Measurements from ENCODE around the gene DIP2C. TPM values are rescaled to one million over a fixed set of nuclear protein-coding genes. Genes with fewer than 3 reads are reported as not detected.
A peak's percentile ranks its signal among the peaks of the same experiment; 100 is the strongest.

The DIP2C gene
- total RNA-seq, 2 donors from 2014 or later, result 13.0 to 13.7 TPM

- Histone ChIP-seq H3K36me3 (ENCODE audit: control insufficient read depth, insufficient read depth, low read length) (peaks cover 34% of the 10 kb centered on the region), H3K4me1 (ENCODE audit: control insufficient read depth, insufficient read depth, low read length) (peaks cover 9% of the 10 kb centered on the region), H3K4me3 (ENCODE audit: low read length) (no peak overlapping the region), H3K9ac (ENCODE audit: extremely low read depth, low read length, poor library complexity, severe bottlenecking) (no peak overlapping the region), H3K9me3 (ENCODE audit: control insufficient read depth, low read length) (peaks cover 15% of the 10 kb centered on the region), H3K27me3 (ENCODE audit: control insufficient read depth, insufficient read depth, low read length, poor library complexity, severe bottlenecking) (peaks cover 10% of the 10 kb centered on the region), H3K27ac (ENCODE audit: low read depth, low read length) (no peak overlapping the region)
- no peak for TF ChIP-seq CTCF (conservative IDR thresholded peaks at IDR 0.05)
- Mint-ChIP-seq H3K9me3 (no peaks in the 10 kb centered on the region), H3K27ac (no peak overlapping the region), H3K4me3 (no peak overlapping the region), H3K36me3 (ENCODE audit: low read depth) (peaks cover 38% of the 10 kb centered on the region), H3K4me1 (peaks cover 32% of the 10 kb centered on the region), H3K27me3 (ENCODE audit: insufficient read depth) (peaks cover 11% of the 10 kb centered on the region)
- DNase-seq, result no peak
- 93 to 96% methylated on average over 10 of the region's 10 CpGs for WGBS, 2 experiments (ENCODE audit: insufficient coverage in 1 of 2, insufficient read length in 1 of 2)
Observed at GRCh38 chr10:412109-412508, 277.4 kb downstream of the DIP2C start.

GRCh38 chr10:411603-412002, 277.9 kb downstream of the DIP2C start:
- Mint-ChIP-seq H3K4me3 (no peak overlapping the region), H3K36me3 (ENCODE audit: low read depth) (peaks cover 43% of the 10 kb centered on the region), H3K27ac (no peak overlapping the region), H3K9me3 (no peaks in the 10 kb centered on the region), H3K4me1 (peaks cover 32% of the 10 kb centered on the region), H3K27me3 (ENCODE audit: insufficient read depth) (peaks cover 16% of the 10 kb centered on the region)
- DNase-seq, result no peak
- Histone ChIP-seq H3K36me3 (ENCODE audit: control insufficient read depth, insufficient read depth, low read length) (peaks cover 39% of the 10 kb centered on the region), H3K4me3 (ENCODE audit: low read length) (no peak overlapping the region), H3K4me1 (ENCODE audit: control insufficient read depth, insufficient read depth, low read length) (peaks cover 9% of the 10 kb centered on the region), H3K9ac (ENCODE audit: extremely low read depth, low read length, poor library complexity, severe bottlenecking) (no peak overlapping the region), H3K27ac (ENCODE audit: low read depth, low read length) (no peak overlapping the region), H3K9me3 (ENCODE audit: control insufficient read depth, low read length) (peaks cover 20% of the 10 kb centered on the region), H3K27me3 (ENCODE audit: control insufficient read depth, insufficient read depth, low read length, poor library complexity, severe bottlenecking) (peaks cover 15% of the 10 kb centered on the region)
- WGBS, 2 experiments (ENCODE audit: insufficient coverage in 1 of 2, insufficient read length in 1 of 2), result 96 to 98% methylated on average over 7 to 13 of the region's 13 CpGs
- no peak for TF ChIP-seq CTCF (conservative IDR thresholded peaks at IDR 0.05)

- Mint-ChIP-seq H3K4me3 (no peak overlapping the region), H3K4me1 (peaks cover 32% of the 10 kb centered on the region), H3K27me3 (ENCODE audit: insufficient read depth) (peaks cover 17% of the 10 kb centered on the region), H3K27ac (peak overlapping the region; percentile 57), H3K9me3 (no peaks in the 10 kb centered on the region), H3K36me3 (ENCODE audit: low read depth) (peaks cover 57% of the 10 kb centered on the region)
- peaks cover 9% of the 10 kb centered on the region for H3K4me1 ChIP-seq (ENCODE audit: control insufficient read depth, insufficient read depth, low read length)
- TF ChIP-seq CTCF (conservative IDR thresholded peaks at IDR 0.05), result no peak
- H3K27me3 ChIP-seq (ENCODE audit: control insufficient read depth, insufficient read depth, low read length, poor library complexity, severe bottlenecking), result peaks cover 19% of the 10 kb centered on the region
- no peak overlapping the region for H3K4me3 ChIP-seq (ENCODE audit: low read length)
- H3K27ac ChIP-seq (ENCODE audit: low read depth, low read length), result no peak overlapping the region
- peaks cover 28% of the 10 kb centered on the region for H3K9me3 ChIP-seq (ENCODE audit: control insufficient read depth, low read length)
- H3K36me3 ChIP-seq (ENCODE audit: control insufficient read depth, insufficient read depth, low read length), result peaks cover 54% of the 10 kb centered on the region
- 71 to 92% methylated on average over 7 to 11 of the region's 12 CpGs for WGBS, 2 experiments (ENCODE audit: insufficient coverage in 1 of 2, insufficient read length in 1 of 2)
- no peak overlapping the region for H3K9ac ChIP-seq (ENCODE audit: extremely low read depth, low read length, poor library complexity, severe bottlenecking)
- peak; percentile 61 for DNase-seq
Observed at GRCh38 chr10:409408-410040, 279.9 kb downstream of the DIP2C start.
